SK-N-SH (cell line): ENCODE results near the gene TEX9. TPM values are rescaled to one million over a fixed set of nuclear protein-coding genes. Genes with fewer than 3 reads are reported as not detected.
"Not testable (repeated sequence)": the region's sequence is repeated elsewhere in the genome, so short reads cannot be mapped to it uniquely, and the experiment has no call there.

Experiments
- CTCF ChIA-PET: fragments of 300-600, 350-600 bp; formaldehyde crosslinking; extraction: SDS; loops from one replicate; lab custom pipeline; 2021; lab: Yijun Ruan, JAX
- POLR2A ChIA-PET: fragments of 350-600 bp; sonication (Branson Sonifier 250); formaldehyde crosslinking; extraction: SDS; loops from one replicate; lab custom pipeline; 2020; ENCODE audit warnings: antibody characterized with exemption, inconsistent platforms; lab: Yijun Ruan, JAX
- DNase-seq: peaks from one replicate; pipeline ENCODE4 v3.0.0; 2012
- H2AFZ ChIP-seq: fragments of 200-600 bp; sonication (generic); 2 replicates; pipeline ENCODE4 v1.8.1; 2016; ENCODE audit warnings: antibody characterized with exemption, mild to moderate bottlenecking, low read depth
- H3F3A ChIP-seq: fragments of 200-600 bp; sonication (generic); replicated peaks from 2 replicates; pipeline ENCODE3; 2016; ENCODE audit warnings: antibody characterized with exemption, mild to moderate bottlenecking; ENCODE audit not compliant: insufficient read depth
- H3K27ac ChIP-seq, 2 experiments: fragments of 200-500 bp in 1 of 2; fragments of 200-600 bp in 1 of 2; sonication (Bioruptor generic) in 1 of 2; sonication (generic), shearing (Covaris generic) in 1 of 2; 2 replicates each; pipeline versions ENCODE4 v1.5.1 to v1.6.1; 2014 to 2016; ENCODE audit warnings: low read depth in 2 of 2, inconsistent platforms in 1 of 2, low read length in 1 of 2, mild to moderate bottlenecking in 1 of 2, mixed read lengths in 1 of 2
- H3K27me3 ChIP-seq: fragments of 200-600 bp; sonication (generic), shearing (Covaris generic); 2 replicates; pipeline ENCODE4 v1.6.1; 2016; ENCODE audit warnings: mixed run types; ENCODE audit not compliant: insufficient read depth
- H3K36me3 ChIP-seq, 2 experiments: fragments of 200-500 bp in 1 of 2; fragments of 200-600 bp in 1 of 2; sonication (Bioruptor generic) in 1 of 2; sonication (generic) in 1 of 2; replicated peaks in 1 of 2; 2 replicates each; pipeline versions ENCODE3 to v1.5.1; 2014 to 2016; ENCODE audit warnings: low read length in 1 of 2, mild to moderate bottlenecking in 1 of 2; ENCODE audit not compliant: insufficient read depth in 2 of 2, control insufficient read depth in 1 of 2
- H3K4me1 ChIP-seq, 2 experiments: fragments of 200-500 bp in 1 of 2; fragments of 200-600 bp in 1 of 2; sonication (Bioruptor generic) in 1 of 2; sonication (generic), shearing (Covaris generic) in 1 of 2; 2 replicates each; pipeline versions ENCODE4 v1.5.1 to v1.6.1; 2014 to 2016; ENCODE audit warnings: low read depth in 1 of 2, low read length in 1 of 2, mixed run types in 1 of 2; ENCODE audit not compliant: insufficient read depth in 2 of 2, control insufficient read depth in 1 of 2
- H3K4me2 ChIP-seq: fragments of 200-600 bp; sonication (generic), shearing (Covaris generic); 2 replicates; pipeline ENCODE4 v1.6.1; 2017; ENCODE audit warnings: mixed run types
- H3K4me3 ChIP-seq, 2 experiments: fragments of 200-500 bp in 1 of 2; fragments of 200-600 bp in 1 of 2; sonication (Bioruptor generic) in 1 of 2; sonication (generic), shearing (Covaris generic) in 1 of 2; 2 replicates each; pipeline versions ENCODE4 v1.5.1 to v1.8.1; 2014 to 2016; ENCODE audit warnings: low read depth in 2 of 2, inconsistent platforms in 1 of 2, low read length in 1 of 2, mild to moderate bottlenecking in 1 of 2, mixed read lengths in 1 of 2, moderate library complexity in 1 of 2
- H3K79me2 ChIP-seq: fragments of 200-600 bp; sonication (generic); 2 replicates; pipeline ENCODE4 v1.8.1; 2017; ENCODE audit warnings: mild to moderate bottlenecking; ENCODE audit not compliant: insufficient read depth
- H3K9ac ChIP-seq: fragments of 200-600 bp; sonication (generic); 2 replicates; pipeline ENCODE4 v1.6.1; 2017; ENCODE audit warnings: mixed run types
- H3K9me2 ChIP-seq: fragments of 200-600 bp; sonication (generic); 2 replicates; pipeline ENCODE4 v1.6.1; 2017; ENCODE audit warnings: mixed run types
- H3K9me3 ChIP-seq: fragments of 200-600 bp; sonication (generic); 2 replicates; pipeline ENCODE4 v1.6.1; 2017; ENCODE audit warnings: mixed run types, mild to moderate bottlenecking, moderate library complexity
- H4K20me1 ChIP-seq: fragments of 200-600 bp; sonication (generic); 2 replicates; pipeline ENCODE4 v1.6.1; 2017; ENCODE audit warnings: mild to moderate bottlenecking, mixed run types; ENCODE audit not compliant: insufficient read depth
- CTCF ChIP-seq: fragments of 200-600 bp; sonication (generic); IDR thresholded peaks from 2 replicates; pipeline ENCODE4 v1.6.1; 2017; ENCODE audit warnings: antibody characterized with exemption, mild to moderate bottlenecking, moderate library complexity
- ELF1 ChIP-seq: IDR thresholded peaks from 2 replicates; pipeline ENCODE4 v1.4.0; 2012
- EZH2phosphoT487 ChIP-seq: fragments of 200-600 bp; sonication (generic); IDR thresholded peaks from 2 replicates; pipeline ENCODE4 v1.6.1; 2017; ENCODE audit warnings: low read depth, mixed run types, mild to moderate bottlenecking, antibody characterized with exemption, moderate library complexity, borderline replicate concordance
- GABPA ChIP-seq: IDR thresholded peaks from 2 replicates; pipeline ENCODE4 v1.4.0; 2012; ENCODE audit warnings: low read depth, mild to moderate bottlenecking
- GATA2 ChIP-seq: sonication (generic); formaldehyde crosslinking; IDR thresholded peaks from 2 replicates; pipeline ENCODE4 v1.5.0; 2020; ENCODE audit warnings: mild to moderate bottlenecking, missing genetic modification reagents
- JUND ChIP-seq: IDR thresholded peaks from 2 replicates; pipeline ENCODE4 v1.4.0; 2012
- MAX ChIP-seq: IDR thresholded peaks from 2 replicates; pipeline ENCODE4 v1.4.0; 2012; ENCODE audit warnings: low read depth
- MXI1 ChIP-seq: IDR thresholded peaks from 2 replicates; pipeline ENCODE4 v1.6.1; 2012; ENCODE audit warnings: mild to moderate bottlenecking, low read depth, low read length, improper control_type of control experiment
- NRF1 ChIP-seq: IDR thresholded peaks from 2 replicates; pipeline ENCODE4 v1.6.1; 2012; ENCODE audit warnings: low read depth, mild to moderate bottlenecking, low read length
- PBX3 ChIP-seq: IDR thresholded peaks from 2 replicates; pipeline ENCODE4; 2012
- RAD21 ChIP-seq: IDR thresholded peaks from 2 replicates; pipeline ENCODE4 v1.6.1; 2012; ENCODE audit warnings: mild to moderate bottlenecking, low read length
- RXRA ChIP-seq: IDR thresholded peaks from 2 replicates; pipeline ENCODE4 v1.4.0; 2012; ENCODE audit warnings: low read depth, mild to moderate bottlenecking, borderline replicate concordance
- TAF1 ChIP-seq: IDR thresholded peaks from 2 replicates; pipeline ENCODE4 v1.6.1; 2012; ENCODE audit warnings: low read depth, mild to moderate bottlenecking, low read length, moderate library complexity, borderline replicate concordance
- TEAD4 ChIP-seq: IDR thresholded peaks from 2 replicates; pipeline ENCODE4 v1.4.0; 2012; ENCODE audit warnings: mild to moderate bottlenecking, borderline replicate concordance; ENCODE audit not compliant: insufficient read depth
- YY1 ChIP-seq: IDR thresholded peaks from 2 replicates; pipeline ENCODE4 v1.4.0; 2012; ENCODE audit warnings: low read depth, mild to moderate bottlenecking
- WGBS: methylation state at CpG from one replicate; pipeline ENCODE4 v1.1.6; 2017; ENCODE audit warnings: low lambda C conversion rate; 5-methylcytosine and 5-hydroxymethylcytosine counted together
- polyA plus RNA-seq, 3 experiments: library from polyadenylated mRNA; depleted of rRNA; stranded (reverse); fragments of >200 nt; gene quantifications; 2 replicates each; pipeline ENCODE4 v1.2.3, GENCODE V29; 2012

Gene TEX9
- polyA plus RNA-seq, 1 of the 3 experiments (the other 2 are of a cell fraction) = 1.9 TPM

- no peak for TF ChIP-seq EZH2phosphoT487
- peak; percentile 89 for TF ChIP-seq YY1
- no peak for TF ChIP-seq ELF1
- TF ChIP-seq NRF1 = no peak
- no peak for TF ChIP-seq TEAD4
- peak; percentile 67 for TF ChIP-seq MXI1
- peak; percentile 82 for TF ChIP-seq TAF1
- no peak for TF ChIP-seq RAD21
- no peak for TF ChIP-seq GABPA
- no peak for TF ChIP-seq RXRA
- TF ChIP-seq JUND = no peak
- no peak for TF ChIP-seq PBX3
- no peak for TF ChIP-seq GATA2
- TF ChIP-seq, all 33 proteins: peak for 8
These were observed at the start of gene TEX9 (continued) for GRCh38 chr15:56365075-56365711.

- H3K79me2 ChIP-seq, H3K4me3 ChIP-seq, H3K9ac ChIP-seq, H4K20me1 ChIP-seq, H2AFZ ChIP-seq, H3K4me2 ChIP-seq, POLR2A ChIA-PET, DNase-seq, H3K36me3 ChIP-seq, H3K27me3 ChIP-seq, H3F3A ChIP-seq, H3K27ac ChIP-seq, H3K4me1 ChIP-seq, CTCF ChIA-PET, H3K9me2 ChIP-seq: not testable (repeated sequence)
- WGBS = 98% methylated on average over 8 of the region's 18 CpGs
- peaks cover 15% of the 10 kb centered on the region for H3K9me3 ChIP-seq
These were observed 48.7 kb upstream of the TEX9 start for GRCh38 chr15:56316561-56316960.

- H3K27ac ChIP-seq = no peak overlapping the region
- H3K79me2 ChIP-seq = no peaks in the 10 kb centered on the region
- H3K4me1 ChIP-seq = no peaks in the 10 kb centered on the region; a peak in 1 of 4 replicates
- H3F3A ChIP-seq = no peaks in the 10 kb centered on the region
- no peak overlapping the region for H3K9ac ChIP-seq
- no peak for DNase-seq
- no peaks in the 10 kb centered on the region for H3K27me3 ChIP-seq
- no peaks in the 10 kb centered on the region for H3K36me3 ChIP-seq
- no peaks in the 10 kb centered on the region for H3K9me2 ChIP-seq
- POLR2A ChIA-PET = no interaction called here
- no peaks in the 10 kb centered on the region for H4K20me1 ChIP-seq
- peaks cover 15% of the 10 kb centered on the region for H3K9me3 ChIP-seq
- H3K4me2 ChIP-seq = no peak overlapping the region
- H3K4me3 ChIP-seq = no peak overlapping the region
- H2AFZ ChIP-seq = no peak overlapping the region
- CTCF ChIA-PET = no interaction called here
- no peak for TF ChIP-seq MAX
- no peak for TF ChIP-seq PBX3
- TF ChIP-seq CTCF = no peak
These were observed 44.9 kb upstream of the TEX9 start for GRCh38 chr15:56320316-56320715.
